Effector CD8-positive, alpha-beta T cell (primary cell): Measurements from ENCODE around the gene FSTL5.

Experiments used
- DNase-seq: peaks from one replicate; lab custom pipeline; 2025; lab: John Stamatoyannopoulos, UW

FSTL5 gene

DNA sequence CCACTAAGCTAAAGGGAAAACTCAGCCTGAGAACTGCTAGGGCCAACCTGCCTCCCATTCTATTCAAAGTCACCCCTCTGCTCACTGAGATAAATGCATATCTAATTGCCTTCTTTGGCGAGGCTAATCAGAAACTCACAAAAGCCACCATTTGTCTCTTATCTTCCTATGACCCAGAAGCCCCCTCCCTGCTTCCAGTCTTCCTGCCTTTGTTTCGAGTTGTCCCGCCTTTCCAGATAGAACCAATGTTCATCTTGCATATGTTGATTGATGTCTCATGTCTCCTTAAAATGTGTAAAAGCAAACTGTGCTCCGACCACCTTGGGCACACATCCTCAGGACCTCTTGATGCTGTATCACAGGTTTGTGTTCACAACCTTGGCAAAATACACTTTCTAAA, 459.8 kb downstream of the FSTL5 start:
- DNase-seq: no peak

DNA sequence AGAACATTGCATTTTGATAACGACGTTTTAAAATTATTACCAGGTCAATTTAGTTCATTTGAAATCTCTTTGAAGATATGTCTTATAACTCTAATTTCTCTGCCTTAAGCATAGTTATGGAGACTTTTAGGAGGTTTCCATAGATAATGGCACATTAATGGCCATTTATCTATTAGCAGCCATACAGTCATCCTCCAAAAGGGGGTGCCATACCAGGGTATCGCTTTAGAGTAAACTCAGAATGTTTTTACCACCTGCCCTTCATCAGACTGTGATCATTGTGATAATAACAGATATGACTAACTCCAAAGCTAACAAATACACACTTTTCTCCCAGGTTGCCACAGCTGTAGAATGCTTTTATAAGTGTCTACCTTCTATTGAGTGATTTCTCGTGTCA, 461.5 kb downstream of the FSTL5 start:
- no peak for DNase-seq

DNA sequence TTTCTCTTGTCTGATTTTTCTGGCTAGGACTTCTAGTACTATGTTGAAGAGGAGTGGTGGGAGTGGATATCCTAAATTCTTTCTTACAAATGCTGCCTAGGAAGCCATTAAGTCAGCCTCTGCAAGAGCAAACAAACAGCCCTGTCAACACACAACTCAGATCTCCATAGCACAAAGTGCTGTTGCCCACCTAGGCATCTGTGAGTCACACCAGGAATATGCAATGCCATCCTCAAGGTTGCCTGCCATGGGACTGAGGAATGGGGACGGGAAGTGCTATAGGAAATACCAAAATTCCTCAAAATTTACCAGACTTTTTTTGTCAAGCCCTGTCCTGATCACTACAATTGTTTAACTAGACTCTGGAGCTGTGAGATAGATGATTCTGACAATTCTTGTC, 466.9 kb downstream of the FSTL5 start:
- no peak for DNase-seq

DNA sequence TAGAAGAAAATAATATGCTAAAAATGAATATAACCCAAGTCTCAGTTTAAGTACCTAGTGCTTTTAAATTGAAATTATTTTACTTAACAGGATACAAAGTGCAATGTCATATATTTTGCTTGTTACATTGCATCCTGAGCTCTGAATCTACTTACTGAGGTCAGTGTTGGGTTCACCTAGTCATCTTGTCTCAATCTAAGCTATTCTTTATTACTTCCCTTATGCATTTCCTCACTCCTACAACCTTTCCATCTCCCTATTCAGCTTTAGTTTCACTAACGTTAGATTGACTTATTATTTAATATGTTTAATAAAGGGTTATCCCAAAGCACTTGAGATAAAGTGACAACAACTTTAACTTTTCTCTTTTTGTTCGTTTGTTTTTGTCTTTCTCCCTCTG, 483.7 kb downstream of the FSTL5 start:
- no peak for DNase-seq

DNA sequence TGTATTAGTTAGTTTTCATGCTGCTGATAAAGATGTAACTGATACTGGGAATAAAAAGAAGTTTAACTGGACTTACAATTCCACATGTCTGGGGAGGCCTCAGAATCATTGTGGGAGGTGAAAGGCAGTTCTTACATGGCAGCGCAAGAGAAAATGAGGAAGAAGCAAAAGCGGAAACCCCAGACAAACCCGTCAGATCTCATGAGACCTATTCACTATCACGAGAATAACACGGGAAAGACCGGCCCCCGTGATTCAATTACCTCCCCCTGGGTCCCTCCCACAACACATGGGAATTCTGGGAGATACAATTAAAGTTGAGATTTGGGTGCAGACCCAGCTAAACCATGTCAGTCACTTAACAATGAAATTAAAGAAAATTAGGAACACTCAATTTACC, 499.1 kb downstream of the FSTL5 start:
- no peak for DNase-seq

DNA sequence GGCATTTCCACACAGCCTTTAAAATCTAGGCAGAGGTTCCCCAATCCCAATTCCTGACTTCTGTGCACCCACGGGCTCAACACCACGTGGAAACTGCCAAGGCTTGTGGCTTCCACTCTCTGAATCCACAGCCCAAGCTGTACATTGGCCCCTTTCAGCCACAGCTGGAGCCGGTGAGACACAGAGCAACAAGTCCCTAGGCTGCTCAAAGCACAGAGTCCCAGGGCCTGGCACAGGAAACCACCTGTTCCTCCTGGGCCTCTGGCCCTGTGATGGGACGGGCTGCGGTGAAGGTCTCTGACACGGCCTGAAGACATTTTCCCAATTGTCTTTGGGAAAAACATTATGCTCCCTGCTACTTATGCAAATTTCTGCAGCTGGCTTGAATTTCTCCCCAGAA, 500.0 kb downstream of the FSTL5 start:
- no peak for DNase-seq

DNA sequence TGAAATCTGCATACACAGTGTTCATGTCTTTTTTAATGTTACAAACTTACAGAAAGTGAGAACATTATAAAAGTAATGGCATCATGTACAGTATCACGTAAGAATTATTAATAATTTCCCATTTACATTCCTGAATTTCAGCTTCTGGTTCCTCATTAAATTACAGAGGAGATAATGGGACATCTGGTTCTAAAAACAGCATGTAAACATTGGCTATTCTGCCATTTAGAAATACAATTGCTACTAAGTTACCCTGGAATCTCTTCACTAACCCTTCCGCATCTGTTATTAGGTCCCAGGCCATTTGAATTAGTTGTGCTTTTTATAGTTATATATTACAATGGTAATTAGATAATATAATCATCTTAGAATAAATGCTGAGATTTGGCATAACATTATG, 505.1 kb downstream of the FSTL5 start:
- DNase-seq: no peak

DNA sequence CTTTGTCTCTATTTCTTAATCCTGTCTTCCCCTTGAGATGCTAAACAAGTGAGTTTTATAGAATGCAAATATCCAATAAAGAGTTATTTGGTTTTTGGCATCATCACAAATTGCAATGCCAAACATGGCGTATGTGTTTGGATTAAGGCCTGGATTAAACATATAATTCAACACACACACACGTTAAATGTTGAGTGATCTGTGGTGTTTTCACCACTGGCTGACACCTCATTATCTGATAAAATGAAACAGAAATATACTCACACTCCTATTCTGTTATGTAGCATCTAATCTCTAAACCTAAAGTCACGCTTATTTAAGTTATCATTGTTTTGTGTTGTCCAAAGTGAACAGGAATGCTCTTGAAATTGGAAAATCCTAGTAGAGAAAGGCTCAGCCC, 506.2 kb downstream of the FSTL5 start:
- DNase-seq: no peak

- DNase-seq: no peak
These were observed 507.2 kb downstream of the FSTL5 start for GRCh38 chr4:161656594-161656993.

- no peak for DNase-seq
These were observed 508.7 kb downstream of the FSTL5 start for GRCh38 chr4:161655148-161655547.

- DNase-seq: no peak
These were observed 510.1 kb downstream of the FSTL5 start for GRCh38 chr4:161653697-161654096.

DNA sequence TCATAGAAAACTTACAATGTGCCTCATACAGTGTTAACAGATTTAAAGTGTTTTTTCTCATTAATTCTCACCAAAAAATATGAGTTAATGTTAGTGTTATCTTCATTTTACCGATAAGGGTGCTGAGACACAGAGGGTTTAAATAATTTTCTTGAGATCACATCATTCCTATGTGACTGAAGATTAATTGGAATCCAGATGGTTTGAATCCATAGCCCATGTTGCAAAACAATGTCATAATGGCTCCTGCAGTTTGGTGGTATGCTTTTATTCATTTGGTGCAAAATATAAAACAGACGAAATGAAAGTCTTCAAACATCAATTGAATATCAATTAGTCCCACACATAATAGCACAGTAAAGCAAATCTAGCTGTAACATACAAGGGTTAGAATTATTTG, 512.2 kb downstream of the FSTL5 start:
- DNase-seq: no peak

DNA sequence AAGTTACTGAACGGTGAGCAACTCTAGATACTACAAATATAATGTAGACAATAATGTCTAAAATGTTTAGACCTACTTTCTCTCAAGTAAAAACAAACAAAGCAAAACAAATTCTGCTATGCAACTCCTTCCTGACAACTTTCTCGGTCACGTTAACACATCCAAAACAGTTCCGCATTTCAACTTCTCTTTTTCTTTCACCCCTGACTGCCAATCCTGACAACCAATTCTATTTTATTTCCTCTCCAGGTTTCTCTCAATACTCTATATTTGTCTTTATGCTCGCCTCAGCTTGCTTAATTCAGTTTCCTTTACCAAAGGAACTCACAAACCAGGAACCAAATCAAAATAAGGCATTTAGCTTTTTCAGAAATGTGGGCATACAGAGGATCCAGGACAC, 513.0 kb downstream of the FSTL5 start:
- DNase-seq: no peak

DNA sequence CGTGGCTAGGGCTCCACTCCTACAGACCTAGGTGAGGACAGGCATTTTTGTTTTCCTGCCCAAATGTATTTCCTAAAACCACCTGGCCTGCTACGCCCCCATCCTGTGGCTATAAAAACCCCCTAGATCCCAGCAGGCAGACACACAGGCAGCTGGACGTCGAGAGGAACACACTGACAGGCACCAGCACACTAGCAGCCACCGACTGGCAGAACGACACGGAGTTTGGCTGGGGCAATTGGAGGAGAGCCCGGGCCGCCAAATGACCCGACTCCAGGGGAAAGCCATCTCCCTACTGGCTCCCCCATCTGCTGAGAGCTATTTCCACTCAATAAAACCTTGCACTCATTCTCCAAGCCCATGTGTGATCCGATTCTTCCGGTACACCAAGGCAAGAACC, 516.0 kb downstream of the FSTL5 start:
- DNase-seq: no peak

GRCh38 chr4:161642708-161643107, 521.1 kb downstream of the FSTL5 start:
- no peak for DNase-seq

DNA sequence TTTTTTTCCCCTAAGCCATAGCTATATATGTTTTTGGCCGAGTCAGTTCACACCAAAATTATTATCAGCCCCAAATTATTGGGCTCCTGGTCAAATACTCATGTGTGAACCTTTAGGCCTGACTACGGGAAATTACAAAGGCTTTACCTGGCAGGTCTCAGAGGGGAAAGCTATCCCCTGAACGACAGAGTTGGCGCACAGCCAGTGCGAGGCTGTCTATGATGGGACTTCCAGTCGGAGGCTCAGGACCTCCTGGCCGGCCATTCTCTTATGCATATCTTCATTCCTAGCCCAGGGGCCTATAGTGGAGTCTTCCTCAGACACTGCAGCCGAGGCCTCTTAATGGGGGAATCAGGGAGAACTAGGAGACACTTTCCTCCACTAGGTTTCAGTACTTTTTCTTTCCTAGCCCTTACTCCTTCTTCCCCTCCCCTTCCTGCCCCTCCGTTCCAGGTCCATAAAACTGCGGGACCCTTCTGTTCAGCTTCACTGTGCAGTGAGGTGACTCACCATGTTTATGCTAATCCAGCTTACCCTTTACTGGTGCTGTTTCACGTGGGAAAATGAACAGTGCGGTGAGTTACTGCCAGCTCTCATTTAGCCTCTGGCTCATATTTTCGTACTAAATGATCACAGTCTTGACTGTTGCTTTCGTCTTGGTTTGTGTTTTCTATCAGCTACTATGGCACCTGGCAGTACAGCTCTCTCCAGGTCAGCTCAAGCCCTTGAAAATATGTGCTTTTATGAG, 533.9 kb downstream of the FSTL5 start:
- DNase-seq: no peak

DNA sequence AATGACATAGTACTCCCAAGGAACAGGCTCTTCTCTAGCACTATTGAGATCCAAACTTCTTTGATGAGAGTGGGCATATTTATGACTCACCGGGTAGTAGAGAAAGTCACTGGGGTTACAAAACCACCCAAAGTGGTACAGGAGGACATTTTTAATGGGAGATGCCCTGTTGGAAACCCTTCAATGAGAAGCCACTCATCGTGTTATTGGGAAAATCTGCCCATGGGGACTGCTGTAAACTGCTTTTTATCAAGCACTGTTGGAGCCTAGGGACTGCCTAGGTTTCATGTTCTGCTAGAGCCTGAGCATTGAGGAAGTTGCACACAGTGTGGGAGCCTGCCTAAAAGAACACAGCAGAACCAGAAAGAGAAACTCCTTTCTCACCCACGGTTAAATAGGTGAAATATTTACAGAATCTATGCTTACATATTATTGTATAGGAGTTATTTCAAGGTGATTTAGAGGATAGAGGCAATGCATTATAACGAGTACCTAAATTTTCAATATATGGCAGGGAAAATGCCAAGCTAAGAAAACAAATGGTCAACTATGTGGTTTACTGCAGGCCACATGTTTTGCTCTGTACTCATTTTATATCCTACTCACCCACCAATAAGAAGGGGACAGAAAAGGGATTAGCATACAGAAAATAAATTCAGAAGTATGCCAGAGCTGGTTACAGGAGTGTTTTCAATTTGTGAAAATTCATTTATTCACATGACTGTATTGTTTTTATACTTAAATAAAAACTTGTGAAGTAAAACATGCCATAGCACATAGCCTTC, 559.1 kb downstream of the FSTL5 start:
- DNase-seq: no peak

DNA sequence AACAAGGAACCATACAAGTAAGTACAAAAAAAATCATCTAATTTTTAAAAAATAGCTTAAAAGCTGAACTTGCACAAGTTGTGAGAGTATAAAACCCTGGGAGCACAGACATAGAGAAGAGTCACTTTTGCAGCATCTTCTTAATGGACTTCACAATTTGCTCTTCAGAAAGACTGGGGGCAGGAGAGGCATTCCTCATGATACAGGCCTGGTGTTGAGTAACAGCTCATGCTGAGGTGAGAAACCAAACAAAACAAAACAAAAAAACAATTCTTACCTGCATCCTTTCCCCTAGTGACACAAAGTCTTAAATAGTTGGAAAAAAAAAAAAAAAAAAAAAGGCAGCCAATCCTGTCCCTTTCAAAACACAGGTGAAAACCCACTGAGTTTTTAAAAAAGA, 562.8 kb downstream of the FSTL5 start:
- DNase-seq: no peak

DNA sequence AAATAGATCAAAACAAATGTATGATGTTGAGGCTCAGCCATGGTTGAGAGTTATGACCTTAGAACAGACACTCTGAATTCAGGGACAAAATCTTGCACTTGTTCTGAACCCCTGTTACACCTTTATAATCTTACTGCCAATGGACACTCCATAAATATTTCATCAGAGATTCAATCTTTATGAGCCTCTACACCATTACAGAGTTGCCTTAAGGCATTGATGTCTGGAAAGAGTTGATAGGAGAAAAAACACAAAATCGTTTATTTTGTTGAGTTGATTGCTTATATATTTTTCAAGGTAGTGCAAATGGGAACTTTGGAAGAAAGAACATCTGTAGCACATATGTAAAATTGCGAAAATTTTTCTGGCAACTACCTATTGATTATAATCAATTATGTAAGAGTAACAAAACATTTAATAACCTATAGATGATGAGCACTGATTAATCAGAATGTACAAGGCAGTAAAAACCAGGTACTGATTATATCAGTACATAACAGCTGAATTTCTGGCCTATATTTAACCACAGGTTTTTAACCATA, 568.5 kb downstream of the FSTL5 start:
- DNase-seq: no peak

DNA sequence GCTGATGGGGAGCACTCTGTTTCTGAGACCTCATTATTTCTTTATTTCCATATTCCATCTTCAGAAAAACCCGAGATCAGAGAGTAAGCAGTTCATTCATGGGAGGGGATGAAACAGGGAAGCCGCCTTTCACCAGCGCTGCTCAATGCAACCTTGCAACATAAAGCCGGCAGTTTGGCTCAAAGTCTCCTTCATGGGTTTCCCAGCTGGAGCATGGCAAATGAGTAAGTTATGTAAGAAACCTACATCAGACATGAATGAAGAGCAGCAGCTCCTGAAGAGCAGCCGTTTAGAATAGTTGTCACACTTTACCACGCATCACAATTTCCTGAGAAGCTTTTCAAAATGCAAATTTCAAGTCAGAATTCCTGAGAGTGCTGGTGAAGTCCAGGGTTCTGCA, 578.8 kb downstream of the FSTL5 start:
- DNase-seq: no peak

DNA sequence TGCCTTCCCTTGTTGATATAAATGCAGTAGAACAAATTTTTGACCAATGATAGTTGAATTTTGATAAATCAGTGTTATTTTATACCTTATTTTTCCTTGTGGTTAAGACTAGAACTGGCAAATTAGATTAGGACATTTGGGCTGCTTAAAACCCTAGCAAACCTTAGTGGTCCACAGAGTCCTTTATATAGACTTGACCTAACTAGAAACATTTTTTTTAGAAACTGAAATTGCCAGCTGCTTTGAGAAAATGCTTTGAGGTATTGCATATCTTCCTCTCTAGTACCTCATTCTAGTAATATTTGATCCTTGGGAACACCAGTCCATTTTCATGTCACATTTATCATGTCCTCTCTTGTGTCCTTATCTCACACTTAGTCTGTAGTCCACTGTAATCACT, 580.3 kb downstream of the FSTL5 start:
- no peak for DNase-seq

DNA sequence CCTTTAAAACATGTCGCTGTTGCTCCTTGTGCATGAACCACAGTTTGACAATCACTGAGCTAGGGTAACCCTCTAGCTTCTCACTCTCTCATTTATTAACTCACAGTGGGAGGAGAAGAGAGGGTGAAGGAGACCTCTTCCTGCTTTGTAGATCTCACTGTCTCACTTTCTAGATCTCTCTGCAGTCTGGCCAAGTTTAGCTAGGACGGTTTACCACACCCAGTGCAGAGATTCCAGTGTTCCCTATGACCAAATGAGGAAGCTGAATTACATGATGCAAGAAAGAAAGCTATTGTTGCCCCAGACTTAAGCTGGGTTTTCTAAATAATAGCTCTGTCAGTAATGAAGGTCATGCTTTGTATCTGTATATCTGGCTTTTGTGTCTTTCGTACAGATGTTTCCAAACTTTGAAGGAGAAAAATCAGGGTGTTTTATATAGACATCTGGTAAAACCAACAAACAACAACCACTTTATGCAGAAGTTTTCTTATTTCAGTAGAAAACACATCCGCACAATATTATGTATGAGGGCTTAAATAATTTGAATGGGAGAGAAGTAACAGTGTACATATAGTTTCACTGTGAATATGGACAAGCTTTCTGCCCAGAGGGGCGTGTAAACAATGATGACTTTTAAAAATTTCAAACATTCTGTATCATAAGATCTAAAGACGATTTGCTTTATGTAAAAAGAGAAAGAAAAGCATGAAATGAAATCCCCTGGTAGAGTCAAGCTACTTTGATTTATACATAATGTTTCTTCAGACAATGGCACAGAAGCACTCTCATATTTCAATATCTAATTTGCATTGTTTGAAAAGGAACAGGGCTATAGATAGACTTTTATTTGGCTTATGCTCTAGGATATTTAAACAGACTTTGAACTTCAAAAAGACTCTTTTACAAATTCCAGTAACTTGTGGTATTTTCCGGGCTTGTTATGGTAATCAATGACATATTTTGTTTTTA, 582.3 kb downstream of the FSTL5 start:
- DNase-seq: no peak
